HG03378 (cell line): ENCODE results near the gene AKAP13.
"Not testable (repeated sequence)": the region's sequence is repeated elsewhere in the genome, so short reads cannot be mapped to it uniquely, and the experiment has no call there.

Source experiments
- ATAC-seq: cut with Tn5 transposase; IDR thresholded peaks from one replicate; pipeline ENCODE4 v1.9.1; 2021; ENCODE audit warnings: mild to moderate bottlenecking, moderate library complexity; ENCODE audit not compliant: unreplicated experiment

Gene AKAP13

GRCh38 chr15:85583923-85584390, 203.6 kb downstream of the AKAP13 start:
- peak; percentile 65 for ATAC-seq

- no peak for ATAC-seq
These were observed 204.5 kb downstream of the AKAP13 start for GRCh38 chr15:85584872-85585271.

- ATAC-seq, result not testable (repeated sequence)
These were observed 205.8 kb downstream of the AKAP13 start for GRCh38 chr15:85586196-85586595.

- no peak for ATAC-seq
These were observed 207.5 kb downstream of the AKAP13 start for GRCh38 chr15:85587707-85588411.

GRCh38 chr15:85588677-85589076, 208.3 kb downstream of the AKAP13 start:
- no peak for ATAC-seq

GRCh38 chr15:85589851-85590250, 209.4 kb downstream of the AKAP13 start:
- no peak for ATAC-seq

- no peak for ATAC-seq
These were observed 211.2 kb downstream of the AKAP13 start for GRCh38 chr15:85591622-85592021.

GRCh38 chr15:85592148-85592547, 211.7 kb downstream of the AKAP13 start:
- no peak for ATAC-seq

- ATAC-seq, result no peak
These were observed 213.5 kb downstream of the AKAP13 start for GRCh38 chr15:85593809-85594445.

GRCh38 chr15:85595804-85596536, 215.6 kb downstream of the AKAP13 start:
- no peak for ATAC-seq

GRCh38 chr15:85597155-85597815, 216.9 kb downstream of the AKAP13 start:
- no peak for ATAC-seq

GRCh38 chr15:85598219-85598618, 217.8 kb downstream of the AKAP13 start:
- no peak for ATAC-seq

- ATAC-seq, result no peak
These were observed 218.5 kb downstream of the AKAP13 start for GRCh38 chr15:85598718-85599398.

GRCh38 chr15:85600001-85600400, 219.6 kb downstream of the AKAP13 start:
- no peak for ATAC-seq

GRCh38 chr15:85603160-85603559, 222.8 kb downstream of the AKAP13 start:
- no peak for ATAC-seq

- ATAC-seq, result no peak
These were observed 223.3 kb downstream of the AKAP13 start for GRCh38 chr15:85603703-85604102.

GRCh38 chr15:85604194-85604593, 223.8 kb downstream of the AKAP13 start:
- ATAC-seq, result no peak

- ATAC-seq, result no peak
These were observed 226.3 kb downstream of the AKAP13 start for GRCh38 chr15:85606738-85607137.

- ATAC-seq, result no peak
These were observed 226.9 kb downstream of the AKAP13 start for GRCh38 chr15:85607141-85607806.

- ATAC-seq, result no peak
These were observed 227.4 kb downstream of the AKAP13 start for GRCh38 chr15:85607842-85608241.
